BJ (cell line): Measurements from ENCODE around the gene MDM2. TPM values are rescaled to one million over a fixed set of nuclear protein-coding genes. Genes with fewer than 3 reads are reported as not detected.

Experiments
- CTCF ChIA-PET: fragments of 350-600 bp; formaldehyde crosslinking; extraction: SDS; loops from one replicate; lab custom pipeline; 2021; ENCODE audit warnings: antibody characterized with exemption, inconsistent platforms; lab: Yijun Ruan, JAX
- POLR2A ChIA-PET: fragments of 300-600 bp; sonication (Branson Sonifier 250); formaldehyde crosslinking; extraction: SDS; loops from one replicate; lab custom pipeline; 2021; ENCODE audit warnings: antibody characterized with exemption; lab: Charles Lee
- DNase-seq: peaks from one replicate; pipeline ENCODE4 v3.0.0-alpha.2; 2011; ENCODE audit warnings: low read depth
- H3K27me3 ChIP-seq: 2 replicates; pipeline ENCODE4 v1.6.0; 2011; ENCODE audit warnings: low read length; ENCODE audit not compliant: control insufficient read depth, insufficient read depth
- H3K36me3 ChIP-seq: 2 replicates; pipeline ENCODE4 v1.5.1; 2011; ENCODE audit warnings: low read length; ENCODE audit not compliant: control insufficient read depth, insufficient read depth
- H3K4me3 ChIP-seq: 2 replicates; pipeline ENCODE4 v1.5.1; 2011; ENCODE audit warnings: low read depth, mild to moderate bottlenecking, control low read depth, low read length
- polyA plus RNA-seq: library from polyadenylated mRNA; depleted of rRNA; stranded (reverse); fragments of >200 nt; gene quantifications from 2 replicates; pipeline ENCODE4 v1.2.3, GENCODE V29; 2011
- TF ChIP-seq, protein P1 (sequence below): IDR thresholded peaks from 2 replicates; pipeline ENCODE4 v1.5.1; 2011; ENCODE audit warnings: low read depth, mild to moderate bottlenecking, control low read depth, inconsistent platforms, low read length, moderate library complexity; ENCODE audit not compliant: insufficient read depth

Gene MDM2
- polyA plus RNA-seq, 1 experiment, result 15.1 TPM

DNA sequence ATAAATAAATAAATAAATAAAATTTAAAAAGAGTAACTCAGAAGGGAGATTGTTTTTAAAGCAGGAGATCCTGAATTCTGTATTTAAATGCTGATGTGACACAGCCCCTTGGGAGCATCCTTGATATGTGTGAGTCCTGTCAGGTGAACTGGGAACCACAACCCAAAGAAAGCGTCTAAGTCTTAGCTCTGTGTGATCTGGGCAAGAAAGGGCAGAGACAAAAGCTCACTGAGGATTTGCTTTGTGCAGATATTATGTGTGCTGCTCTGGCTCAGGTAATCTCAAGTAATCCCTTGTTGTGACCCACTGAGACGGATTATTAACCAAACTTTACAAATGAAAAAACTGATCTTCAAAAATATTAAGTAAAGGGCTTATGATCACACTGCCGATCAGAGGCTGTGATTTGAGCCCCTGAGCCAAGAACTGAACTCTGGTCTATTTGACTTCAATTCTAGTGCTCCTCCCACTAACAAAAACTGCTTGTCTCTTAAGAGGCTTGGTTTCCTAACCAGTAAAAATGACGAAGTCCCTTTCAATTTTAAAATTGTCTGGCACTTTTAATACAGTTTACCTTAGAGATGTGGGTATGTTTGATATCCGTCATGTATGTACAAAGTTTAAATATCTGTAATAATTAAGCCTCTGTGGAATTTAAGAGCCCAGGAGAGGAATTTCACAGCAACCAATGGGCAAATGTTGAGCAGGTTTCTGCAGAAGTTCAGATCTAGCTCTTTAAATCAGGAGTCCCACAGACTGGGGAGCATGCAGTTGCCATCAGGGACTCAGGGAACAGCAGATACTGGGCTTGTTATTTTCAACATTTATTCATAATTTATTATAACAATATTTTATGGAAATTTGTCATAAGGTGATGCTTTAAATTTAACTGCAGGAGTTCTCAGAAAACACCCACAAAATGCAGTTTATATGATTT is 78.9 kb downstream of the MDM2 start:
- no peak for DNase-seq
- ChIA-PET CTCF (no interaction called here), POLR2A (no interaction called here)
- Histone ChIP-seq H3K36me3 (no peaks in the 10 kb centered on the region), H3K27me3 (peaks cover 1% of the 10 kb centered on the region; the same call in 1 of the 2 replicates), H3K4me3 (no peak overlapping the region)
- TF ChIP-seq, protein P1, sequence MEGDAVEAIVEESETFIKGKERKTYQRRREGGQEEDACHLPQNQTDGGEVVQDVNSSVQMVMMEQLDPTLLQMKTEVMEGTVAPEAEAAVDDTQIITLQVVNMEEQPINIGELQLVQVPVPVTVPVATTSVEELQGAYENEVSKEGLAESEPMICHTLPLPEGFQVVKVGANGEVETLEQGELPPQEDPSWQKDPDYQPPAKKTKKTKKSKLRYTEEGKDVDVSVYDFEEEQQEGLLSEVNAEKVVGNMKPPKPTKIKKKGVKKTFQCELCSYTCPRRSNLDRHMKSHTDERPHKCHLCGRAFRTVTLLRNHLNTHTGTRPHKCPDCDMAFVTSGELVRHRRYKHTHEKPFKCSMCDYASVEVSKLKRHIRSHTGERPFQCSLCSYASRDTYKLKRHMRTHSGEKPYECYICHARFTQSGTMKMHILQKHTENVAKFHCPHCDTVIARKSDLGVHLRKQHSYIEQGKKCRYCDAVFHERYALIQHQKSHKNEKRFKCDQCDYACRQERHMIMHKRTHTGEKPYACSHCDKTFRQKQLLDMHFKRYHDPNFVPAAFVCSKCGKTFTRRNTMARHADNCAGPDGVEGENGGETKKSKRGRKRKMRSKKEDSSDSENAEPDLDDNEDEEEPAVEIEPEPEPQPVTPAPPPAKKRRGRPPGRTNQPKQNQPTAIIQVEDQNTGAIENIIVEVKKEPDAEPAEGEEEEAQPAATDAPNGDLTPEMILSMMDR, result no peak

DNA sequence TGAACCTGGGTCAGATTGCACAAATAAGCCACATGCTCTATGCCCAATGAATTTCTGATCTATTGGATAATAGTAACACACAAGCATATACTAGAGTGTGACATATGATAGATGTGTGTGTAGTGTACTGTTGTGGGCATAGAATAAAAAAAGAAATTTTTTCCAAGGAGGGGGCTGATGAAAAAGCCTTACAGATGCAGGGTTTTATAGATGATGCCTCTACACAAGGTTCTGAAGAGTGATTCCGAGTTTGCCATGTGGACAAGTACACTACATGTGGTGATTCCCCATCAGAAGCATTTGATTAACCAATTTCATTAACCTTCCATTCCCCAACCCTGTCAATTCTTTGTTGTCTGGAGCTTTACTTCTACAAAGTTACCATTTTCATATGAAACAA is 79.7 kb downstream of the MDM2 start:
- TF ChIP-seq, protein P1, result no peak
- no peak overlapping the region for H3K4me3 ChIP-seq
- POLR2A ChIA-PET, result no interaction called here
- H3K27me3 ChIP-seq, result peaks cover 1% of the 10 kb centered on the region; the same call in 1 of the 2 replicates
- H3K36me3 ChIP-seq, result no peaks in the 10 kb centered on the region
- DNase-seq, result no peak
- CTCF ChIA-PET, result no interaction called here

DNA sequence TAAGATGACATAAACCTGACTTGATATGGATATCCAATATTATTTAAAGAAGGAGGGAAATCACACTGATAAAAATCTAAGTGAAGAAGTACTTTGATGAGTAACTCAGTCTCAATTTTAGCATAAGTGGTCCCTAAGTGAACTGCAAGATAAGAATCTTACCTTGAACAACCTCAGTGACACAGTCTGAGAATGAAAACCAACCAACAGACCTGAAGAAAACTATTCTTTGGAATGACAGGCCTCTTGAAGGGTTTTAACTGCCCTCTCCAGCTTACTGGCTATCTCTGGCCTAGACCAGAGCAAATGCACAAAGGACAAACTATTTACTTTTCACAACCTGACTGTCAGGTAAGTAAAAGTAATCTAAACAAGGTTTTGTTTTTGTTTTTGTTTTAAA is 80.3 kb downstream of the MDM2 start:
- CTCF ChIA-PET, result no interaction called here
- Histone ChIP-seq H3K4me3 (no peak overlapping the region), H3K36me3 (no peaks in the 10 kb centered on the region), H3K27me3 (peaks cover 1% of the 10 kb centered on the region; the same call in 1 of the 2 replicates)
- TF ChIP-seq, protein P1, result no peak
- POLR2A ChIA-PET, result no interaction called here
- no peak for DNase-seq

DNA sequence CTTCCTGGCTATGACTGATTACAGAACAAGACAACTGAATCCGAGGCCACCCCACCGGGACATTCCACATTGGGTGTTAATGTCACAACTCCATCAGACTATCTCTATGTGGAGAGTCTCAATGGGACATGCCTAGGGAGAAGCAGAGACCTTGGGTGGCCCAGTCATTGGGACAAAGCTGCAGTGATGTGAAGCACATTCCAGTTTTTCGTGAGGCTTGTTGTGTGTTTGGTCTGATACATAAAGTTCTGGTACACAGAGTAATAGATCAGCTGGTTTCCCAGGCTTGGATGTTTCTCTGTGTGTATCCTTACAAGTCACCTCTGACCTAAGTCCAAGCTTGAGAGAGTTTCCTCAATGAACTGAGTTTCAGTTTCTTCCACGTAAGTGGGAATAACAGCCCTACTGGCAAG is 82.7 kb downstream of the MDM2 start:
- no peak overlapping the region for H3K4me3 ChIP-seq
- TF ChIP-seq, protein P1, result no peak
- CTCF ChIA-PET, result interaction anchor here (0.6 kb wide), 1 partner anchor 401 kb away, joined by 4 read pairs; no protein-coding TSS in a partner anchor
- POLR2A ChIA-PET, result no interaction called here
- no peak for DNase-seq
- no peaks in the 10 kb centered on the region for H3K36me3 ChIP-seq
- H3K27me3 ChIP-seq, result no peaks in the 10 kb centered on the region

DNA sequence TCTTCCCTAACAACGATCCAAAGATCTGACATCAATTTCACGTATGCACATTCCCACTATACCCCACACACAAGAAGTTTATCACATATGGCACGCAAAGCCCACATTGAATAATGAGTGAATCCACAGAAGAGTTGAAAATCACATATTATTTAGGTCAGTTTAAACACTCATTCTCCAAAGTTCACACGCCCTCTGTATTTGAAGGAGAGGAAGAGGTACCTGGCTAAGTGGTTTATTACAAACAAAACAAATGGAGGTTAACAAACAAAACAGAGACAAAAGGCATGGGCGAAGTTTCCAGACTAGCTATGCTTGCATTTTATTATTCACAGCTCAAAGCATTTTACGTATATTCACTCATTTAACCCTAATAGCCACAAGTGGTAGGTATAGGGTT is 83.2 kb downstream of the MDM2 start:
- CTCF ChIA-PET, result interaction anchor here (0.6 kb wide), 1 partner anchor 400 kb away, joined by 4 read pairs; no protein-coding TSS in a partner anchor
- DNase-seq, result no peak
- POLR2A ChIA-PET, result no interaction called here

More for the DNA sequence above, 83.2 kb downstream of the MDM2 start:
- no peaks in the 10 kb centered on the region for H3K36me3 ChIP-seq
- H3K27me3 ChIP-seq, result no peaks in the 10 kb centered on the region
- TF ChIP-seq, protein P1, result no peak
- H3K4me3 ChIP-seq, result no peak overlapping the region
